Transverse colon (tissue), 4 donors: ENCODE results near the gene SLC17A8. TPM values are rescaled to one million over a fixed set of nuclear protein-coding genes. Genes with fewer than 3 reads are reported as not detected.

Source experiments
- DNase-seq: peaks from one replicate; pipeline ENCODE4 v3.0.0-alpha.2; 2019
- H3K27ac ChIP-seq, 4 donors: fragments of 200-600 bp; sonication (generic); 2 replicates each; pipeline ENCODE4 v1.5.1; 2016 to 2018; ENCODE audit warnings: inconsistent platforms in 4 of 4
- H3K27me3 ChIP-seq: fragments of 200-600 bp; sonication (generic); 2 replicates; pipeline ENCODE4 v1.5.1; 2017; ENCODE audit warnings: inconsistent platforms
- H3K36me3 ChIP-seq, 4 donors: fragments of 200-600 bp; sonication (generic); 2 replicates each; pipeline ENCODE4 v1.5.1; 2017 to 2019; ENCODE audit warnings: inconsistent platforms in 4 of 4
- H3K4me1 ChIP-seq, 4 donors: fragments of 200-600 bp; sonication (generic); 2 replicates each; pipeline ENCODE4 v1.5.1; 2017 to 2020; ENCODE audit warnings: inconsistent platforms in 4 of 4
- H3K4me3 ChIP-seq, 4 donors: fragments of 200-600 bp; sonication (generic); 1 replicate in 1 of 4; 2 replicates in 3 of 4; pipeline versions ENCODE4 v1.5.1 to v1.6.1; 2017 to 2019; ENCODE audit warnings: inconsistent platforms in 4 of 4
- H3K9me3 ChIP-seq, 2 donors: fragments of 200-600 bp; sonication (generic); 2 replicates each; pipeline ENCODE4 v1.5.1; 2017 to 2019; ENCODE audit warnings: inconsistent platforms in 2 of 2
- EP300 ChIP-seq: sonication (generic); formaldehyde crosslinking; IDR thresholded peaks from one replicate; pipeline ENCODE4 v1.6.1; 2017; ENCODE audit warnings: antibody characterized with exemption, low read depth
- POLR2A ChIP-seq: fragments of 450-650 bp; IDR thresholded peaks from one replicate; pipeline ENCODE4 v1.6.1; 2016; ENCODE audit warnings: antibody characterized with exemption, mild to moderate bottlenecking, moderate library complexity
- POLR2AphosphoS5 ChIP-seq, 3 donors: sonication (generic); formaldehyde crosslinking; IDR thresholded peaks; one replicate each; pipeline ENCODE4 v1.6.1; 2016; ENCODE audit warnings: antibody characterized with exemption in 3 of 3
- WGBS, 2 donors: methylation state at CpG; one replicate each; pipeline ENCODE4 v1.1.5; 2018; ENCODE audit warnings: low coverage in 1 of 2; 5-methylcytosine and 5-hydroxymethylcytosine counted together
- in situ Hi-C, 4 donors: fragments of 200-750 bp; cut with MboI; loops; one replicate each; pipeline versions ENCODE4 v1.15.0 to v1.15.1; 2017; ENCODE audit warnings: low sequenced_read_pairs in 3 of 4, low pct_ligation_motif_present in 1 of 4, low pct_unique_long_range_greater_than_20kb in 1 of 4
- intact Hi-C: fragments of 100-400 bp; cut with DNase I; formaldehyde crosslinking; loops from one replicate; pipeline ENCODE4 v1.15.1; 2023; ENCODE audit warnings: low total_unique reads
- total RNA-seq, 4 donors: library from RNA; depleted of rRNA; stranded (reverse); fragments of >200 nt; gene quantifications; one replicate each; pipeline ENCODE4 v1.1.0, GENCODE V29; 2016
- TF ChIP-seq, protein P1 (sequence below), 5 experiments: fragments of 200-600 bp in 3 of 5; fragments of 450-650 bp in 2 of 5; sonication (generic) in 3 of 5; IDR thresholded peaks; 1 replicate in 2 of 5; 2 replicates in 3 of 5; pipeline ENCODE4 v1.5.1; 2016 to 2017; ENCODE audit warnings: antibody characterized with exemption in 5 of 5, inconsistent platforms in 3 of 5, mild to moderate bottlenecking in 2 of 5, moderate library complexity in 1 of 5

The SLC17A8 gene
- total RNA-seq, 4 donors from 2014 or later = 5.4 to 21.8 (median 7.5) TPM

DNA sequence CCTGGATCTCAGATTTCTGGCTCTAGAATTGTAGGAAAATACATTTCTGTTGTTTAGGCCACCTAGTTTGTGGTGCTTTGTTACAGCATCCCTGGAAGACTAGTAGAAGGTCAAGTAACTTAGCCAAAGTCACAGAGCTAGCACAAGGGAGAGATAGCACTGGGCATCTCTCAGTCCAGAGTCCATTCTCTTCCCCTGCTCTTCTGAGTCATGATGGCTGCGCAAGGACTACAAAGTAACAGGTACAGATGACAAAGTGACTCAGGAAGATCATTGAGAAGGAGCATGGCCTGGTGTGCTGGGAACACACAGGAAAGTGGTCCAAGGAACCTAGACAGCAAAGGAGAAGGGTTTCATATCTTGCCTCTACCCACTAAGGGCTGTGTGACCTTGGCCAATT, 19.3 kb downstream of the SLC17A8 start:
- WGBS, 2 donors = 87% methylated on average over 1 of the region's 1 CpG; no CpG with 5 or more reads in 1 of the 2 donors

DNA sequence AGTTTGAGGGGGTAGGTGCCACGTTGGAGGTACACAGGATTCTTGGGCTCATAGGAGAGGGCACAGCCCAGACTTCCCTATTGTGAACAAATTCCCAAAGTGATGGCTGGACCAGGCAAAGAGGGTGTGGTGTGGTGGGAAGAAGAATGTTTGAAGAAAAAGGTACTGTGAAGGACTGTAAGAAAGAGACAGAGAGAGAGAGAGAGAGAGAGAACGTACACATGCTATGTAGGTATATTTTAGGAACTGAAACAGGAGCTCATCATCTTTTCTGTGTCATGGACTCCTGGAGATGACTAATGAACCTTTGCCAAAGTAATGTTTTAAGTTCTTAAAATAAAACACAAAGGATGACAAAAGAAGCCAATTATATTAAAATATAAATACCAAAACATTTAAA, 24.5 kb downstream of the SLC17A8 start:
- no peaks in the 10 kb centered on the region for H3K36me3 ChIP-seq
- in situ Hi-C loops (loop anchor here in 3 of 4 donors (25.0 kb wide), 3 partner anchors 156 to 306 kb away; partner anchors contain the start of gene GAS2L3 (in 1 of the 3)), intact Hi-C loops (no loop called here)
- no peak overlapping the region for H3K27ac ChIP-seq
- no peaks in the 10 kb centered on the region for H3K27me3 ChIP-seq
- no peaks in the 10 kb centered on the region for H3K9me3 ChIP-seq
- TF ChIP-seq EP300 (no peak), POLR2A (no peak)
- no peak for DNase-seq
- WGBS, 2 donors = 61 to 81% methylated on average over 2 of the region's 2 CpGs
- no peak overlapping the region for H3K4me3 ChIP-seq
- no peaks in the 10 kb centered on the region for H3K4me1 ChIP-seq

More for the DNA sequence above, 19.3 kb downstream of the SLC17A8 start:
- no peak for DNase-seq
- no peaks in the 10 kb centered on the region for H3K9me3 ChIP-seq
- no peak for TF ChIP-seq POLR2AphosphoS5 (IDR thresholded peaks at IDR 0.05)
- TF ChIP-seq, protein P1, sequence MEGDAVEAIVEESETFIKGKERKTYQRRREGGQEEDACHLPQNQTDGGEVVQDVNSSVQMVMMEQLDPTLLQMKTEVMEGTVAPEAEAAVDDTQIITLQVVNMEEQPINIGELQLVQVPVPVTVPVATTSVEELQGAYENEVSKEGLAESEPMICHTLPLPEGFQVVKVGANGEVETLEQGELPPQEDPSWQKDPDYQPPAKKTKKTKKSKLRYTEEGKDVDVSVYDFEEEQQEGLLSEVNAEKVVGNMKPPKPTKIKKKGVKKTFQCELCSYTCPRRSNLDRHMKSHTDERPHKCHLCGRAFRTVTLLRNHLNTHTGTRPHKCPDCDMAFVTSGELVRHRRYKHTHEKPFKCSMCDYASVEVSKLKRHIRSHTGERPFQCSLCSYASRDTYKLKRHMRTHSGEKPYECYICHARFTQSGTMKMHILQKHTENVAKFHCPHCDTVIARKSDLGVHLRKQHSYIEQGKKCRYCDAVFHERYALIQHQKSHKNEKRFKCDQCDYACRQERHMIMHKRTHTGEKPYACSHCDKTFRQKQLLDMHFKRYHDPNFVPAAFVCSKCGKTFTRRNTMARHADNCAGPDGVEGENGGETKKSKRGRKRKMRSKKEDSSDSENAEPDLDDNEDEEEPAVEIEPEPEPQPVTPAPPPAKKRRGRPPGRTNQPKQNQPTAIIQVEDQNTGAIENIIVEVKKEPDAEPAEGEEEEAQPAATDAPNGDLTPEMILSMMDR (IDR thresholded peaks at IDR 0.05) = no peak
- TF ChIP-seq POLR2A = no peak
- no peak for TF ChIP-seq EP300
- H3K27me3 ChIP-seq = no peaks in the 10 kb centered on the region
- intact Hi-C loops = no loop called here
- H3K36me3 ChIP-seq = no peaks in the 10 kb centered on the region
- no peak overlapping the region for H3K27ac ChIP-seq
- in situ Hi-C loops = loop anchor here in 3 of 4 donors (25.0 kb wide), 3 partner anchors 161 to 311 kb away; partner anchors contain the start of gene GAS2L3 (in 1 of the 3)
- no peak overlapping the region for H3K4me3 ChIP-seq
- peaks cover 0 to 4% (median 0%) of the 10 kb centered on the region in 4 donors for H3K4me1 ChIP-seq

DNA sequence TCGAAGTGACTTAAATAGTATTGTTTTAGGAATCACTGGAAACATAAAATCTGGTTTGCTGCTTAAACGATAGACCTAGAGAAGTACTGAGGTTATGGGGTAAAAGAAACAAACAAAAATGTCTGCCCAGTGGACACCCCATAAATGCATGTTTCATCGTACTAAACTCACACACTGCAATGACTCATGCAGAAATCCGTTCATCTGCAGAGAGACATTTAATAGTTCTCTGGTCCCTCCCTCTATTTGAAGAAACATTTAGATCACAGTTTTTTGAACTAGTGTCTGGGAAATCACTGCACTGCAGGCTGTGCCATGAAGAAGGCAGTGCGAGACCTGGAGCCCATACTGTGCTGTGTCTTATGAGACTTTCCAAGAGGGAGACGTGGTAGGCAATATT, 25.5 kb downstream of the SLC17A8 start:
- Histone ChIP-seq H3K27ac (no peak overlapping the region), H3K4me1 (no peaks in the 10 kb centered on the region), H3K36me3 (no peaks in the 10 kb centered on the region), H3K4me3 (no peak overlapping the region), H3K27me3 (no peaks in the 10 kb centered on the region), H3K9me3 (no peaks in the 10 kb centered on the region)
- no peak for TF ChIP-seq POLR2AphosphoS5 (IDR thresholded peaks at IDR 0.05)
- TF ChIP-seq EP300 = no peak
- TF ChIP-seq POLR2A = no peak
- TF ChIP-seq, protein P1 (IDR thresholded peaks at IDR 0.05) = no peak
- no peak for DNase-seq
- 74 to 100% methylated on average over 1 to 6 of the region's 6 CpGs for WGBS, 2 donors
- in situ Hi-C loops (loop anchor here in 3 of 4 donors (25.0 kb wide), 3 partner anchors 155 to 305 kb away; partner anchors contain the start of gene GAS2L3 (in 1 of the 3)), intact Hi-C loops (no loop called here)

DNA sequence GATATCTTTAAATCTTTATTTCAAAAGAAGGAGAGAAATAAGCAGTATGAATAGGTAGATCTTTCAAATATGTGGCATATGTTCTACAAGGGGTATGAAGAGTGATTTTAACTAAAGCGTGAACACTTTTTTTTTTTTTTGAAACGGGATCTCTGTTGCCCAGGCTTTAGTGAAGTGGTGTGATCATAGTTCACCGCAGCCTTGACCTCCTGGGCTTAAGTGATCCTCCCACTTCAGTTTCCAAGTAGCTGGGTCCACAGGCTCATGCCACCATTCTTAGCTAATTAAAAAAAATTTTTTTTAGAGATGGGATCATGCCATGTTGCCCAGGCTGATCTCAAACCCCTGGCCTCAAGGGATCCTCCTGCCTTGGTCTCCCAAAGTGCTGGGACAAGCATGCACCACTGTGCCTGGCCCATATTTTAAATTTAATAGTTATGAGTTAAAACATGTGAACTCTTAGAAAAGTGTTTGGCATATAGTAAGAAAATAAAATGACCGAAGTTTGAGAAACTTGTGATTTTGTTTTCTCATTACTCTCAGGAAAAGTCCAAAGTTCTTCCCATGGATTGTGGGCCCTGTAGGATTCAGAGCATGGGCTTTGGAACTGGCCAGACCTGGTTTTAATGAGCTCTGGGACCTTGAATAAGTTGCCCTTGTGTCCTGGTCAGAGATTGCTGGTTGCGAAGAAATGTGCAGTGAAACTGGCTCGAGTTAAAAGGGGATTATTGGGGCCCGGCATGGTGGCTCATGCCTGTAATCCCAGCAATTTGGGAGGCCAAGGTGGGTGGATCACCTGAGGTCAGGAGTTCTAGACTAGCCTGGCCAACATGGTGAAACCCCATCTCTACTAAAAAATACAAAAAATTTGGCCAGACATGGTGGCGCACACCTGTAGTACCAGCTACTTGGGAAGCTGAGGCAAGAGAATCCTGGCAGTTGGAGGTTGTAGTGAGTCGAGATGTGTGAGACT, 27.0 kb downstream of the SLC17A8 start:
- TF ChIP-seq, protein P1 (IDR thresholded peaks at IDR 0.05) = no peak
- no peak for TF ChIP-seq EP300
- TF ChIP-seq POLR2A = no peak
- WGBS, 2 donors = 86 to 90% methylated on average over 9 of the region's 9 CpGs
- no peaks in the 10 kb centered on the region for H3K27me3 ChIP-seq
- no peak overlapping the region for H3K27ac ChIP-seq
- H3K36me3 ChIP-seq = no peaks in the 10 kb centered on the region
- H3K4me1 ChIP-seq = no peaks in the 10 kb centered on the region
- DNase-seq = no peak
- intact Hi-C loops = no loop called here
- in situ Hi-C loops = loop anchor here in 3 of 4 donors (25.0 kb wide), 3 partner anchors 153 to 303 kb away; partner anchors contain the start of gene GAS2L3 (in 1 of the 3)
- no peak overlapping the region for H3K4me3 ChIP-seq
- H3K9me3 ChIP-seq = no peaks in the 10 kb centered on the region
